ENCODE data around the gene PIGW.

The PIGW gene

GRCh38 chr17:36486204-36487194, 48.3 kb upstream of the PIGW start, which contains the start of gene ZNHIT3:
Gene ZNHIT3, plus strand, starts transcription at chr17:36486681. Its CDS starts 19 bp downstream, at chr17:36486700.
- Histone ChIP-seq H3K79me1 (ENCODE audit: low read depth, low read length) (peaks cover 9% of the 10 kb centered on the region), H3K23ac (ENCODE audit: low read depth, low read length, poor library complexity) (peak within 1 kb of the TSS; percentile 92), H2BK120ac (ENCODE audit: low read depth, low read length) (no peak within 1 kb of the TSS), H3K14ac (ENCODE audit: low read length) (peak within 1 kb of the TSS; percentile 31), H2BK12ac (ENCODE audit: low read length) (peak within 1 kb of the TSS; percentile 73), H2BK5ac (ENCODE audit: low read length) (peak within 1 kb of the TSS; percentile 83), H2AFZ (ENCODE audit: low read length) (peak within 1 kb of the TSS; percentile 86), H3K27me3 (ENCODE audit: control insufficient read depth in 3 of 3, insufficient read depth in 3 of 3, low read depth in 1 of 3, low read length in 3 of 3) (peaks cover 0 to 16% (median 13%) of the 10 kb centered on the region in 3 experiments), H3K18ac (ENCODE audit: low read length) (peak within 1 kb of the TSS; percentile 89), H3K4ac (ENCODE audit: low read length) (no peak within 1 kb of the TSS), H3K36me3 (replicated peaks in 1 of 2; ENCODE audit: control insufficient read depth in 2 of 2, insufficient read depth in 2 of 2, low read length in 2 of 2) (peaks cover 0 to 29% of the 10 kb centered on the region in 2 donors), H3K4me2 (ENCODE audit: insufficient read depth, low read length, poor library complexity, severe bottlenecking) (peak within 1 kb of the TSS; percentile 64), H3K4me3 (ENCODE audit: low read length in 2 of 2) (peak within 1 kb of the TSS; percentile 90 to 96), H2BK15ac (ENCODE audit: low read length) (peak within 1 kb of the TSS; percentile 8), H3K27ac (replicated peaks; ENCODE audit: low read length) (no peak within 1 kb of the TSS), H4K91ac (ENCODE audit: low read depth, low read length, poor library complexity) (no peak within 1 kb of the TSS), H3K4me1 (ENCODE audit: control insufficient read depth in 2 of 2, insufficient read depth in 1 of 2, low read depth in 1 of 2, low read length in 2 of 2) (peaks cover 8 to 13% of the 10 kb centered on the region in 2 donors), H3K9me3 (replicated peaks in 1 of 2; ENCODE audit: control insufficient read depth in 2 of 2, insufficient read depth in 1 of 2, low read depth in 1 of 2, low read length in 2 of 2) (peaks cover 0 to 5% of the 10 kb centered on the region in 2 donors), H2AK5ac (ENCODE audit: low read depth, low read length) (peak within 1 kb of the TSS; percentile 10), H4K8ac (ENCODE audit: low read depth, low read length) (no peak within 1 kb of the TSS), H3K9ac (ENCODE audit: low read depth, low read length, poor library complexity) (peak within 1 kb of the TSS; percentile 98)
- WGBS, 2 donors (ENCODE audit: extremely low coverage in 2 of 2, insufficient read length in 2 of 2, insufficient replicate concordance in 1 of 2), result no CpG with 5 or more reads among the region's 73 CpGs
- peak; percentile 89 for DNase-seq (ENCODE audit: low spot score)

GRCh38 chr17:36493956-36494355, 40.8 kb upstream of the PIGW start:
- H3K4me1 ChIP-seq (ENCODE audit: control insufficient read depth in 2 of 2, insufficient read depth in 1 of 2, low read depth in 1 of 2, low read length in 2 of 2), result peaks cover 13 to 23% of the 10 kb centered on the region in 2 donors
- H3K9me3 ChIP-seq (replicated peaks in 1 of 2; ENCODE audit: control insufficient read depth in 2 of 2, insufficient read depth in 1 of 2, low read depth in 1 of 2, low read length in 2 of 2), result no peaks in the 10 kb centered on the region
- no peak overlapping the region for H3K9ac ChIP-seq (ENCODE audit: low read depth, low read length, poor library complexity)
- no peak overlapping the region for H4K91ac ChIP-seq (ENCODE audit: low read depth, low read length, poor library complexity)
- H2AK5ac ChIP-seq (ENCODE audit: low read depth, low read length), result no peak overlapping the region
- peaks cover 27 to 91% of the 10 kb centered on the region in 2 donors for H3K36me3 ChIP-seq (replicated peaks in 1 of 2; ENCODE audit: control insufficient read depth in 2 of 2, insufficient read depth in 2 of 2, low read length in 2 of 2)
- H3K79me1 ChIP-seq (ENCODE audit: low read depth, low read length), result peaks cover 6% of the 10 kb centered on the region
- no peak overlapping the region for H2BK15ac ChIP-seq (ENCODE audit: low read length)
- no peak overlapping the region for H3K4me2 ChIP-seq (ENCODE audit: insufficient read depth, low read length, poor library complexity, severe bottlenecking)
- no peak overlapping the region for H2BK5ac ChIP-seq (ENCODE audit: low read length)
- H2BK12ac ChIP-seq (ENCODE audit: low read length), result no peak overlapping the region
- no peak overlapping the region for H3K18ac ChIP-seq (ENCODE audit: low read length)
- H3K4ac ChIP-seq (ENCODE audit: low read length), result no peak overlapping the region
- H3K27ac ChIP-seq (replicated peaks; ENCODE audit: low read length), result no peak overlapping the region
- H3K27me3 ChIP-seq (ENCODE audit: control insufficient read depth in 3 of 3, insufficient read depth in 3 of 3, low read depth in 1 of 3, low read length in 3 of 3), result no peaks in the 10 kb centered on the region
- H2BK120ac ChIP-seq (ENCODE audit: low read depth, low read length), result no peak overlapping the region
- H3K23ac ChIP-seq (ENCODE audit: low read depth, low read length, poor library complexity), result no peak overlapping the region
- no peak overlapping the region for H2AFZ ChIP-seq (ENCODE audit: low read length)
- no peak overlapping the region for H3K14ac ChIP-seq (ENCODE audit: low read length)
- no peak for DNase-seq (ENCODE audit: low spot score)
- no peak overlapping the region for H4K8ac ChIP-seq (ENCODE audit: low read depth, low read length)
- no CpG with 5 or more reads among the region's 1 CpG for WGBS, 2 donors (ENCODE audit: extremely low coverage in 2 of 2, insufficient read length in 2 of 2, insufficient replicate concordance in 1 of 2)
- no peak overlapping the region for H3K4me3 ChIP-seq (ENCODE audit: low read length in 2 of 2)

GRCh38 chr17:36494674-36495073, 40.1 kb upstream of the PIGW start:
- no peak overlapping the region for H3K23ac ChIP-seq (ENCODE audit: low read depth, low read length, poor library complexity)
- no peak overlapping the region for H3K18ac ChIP-seq (ENCODE audit: low read length)
- DNase-seq (ENCODE audit: low spot score), result no peak
- no peaks in the 10 kb centered on the region for H3K27me3 ChIP-seq (ENCODE audit: control insufficient read depth in 3 of 3, insufficient read depth in 3 of 3, low read depth in 1 of 3, low read length in 3 of 3)
- no peaks in the 10 kb centered on the region for H3K9me3 ChIP-seq (replicated peaks in 1 of 2; ENCODE audit: control insufficient read depth in 2 of 2, insufficient read depth in 1 of 2, low read depth in 1 of 2, low read length in 2 of 2)
- H2AFZ ChIP-seq (ENCODE audit: low read length), result no peak overlapping the region
- H2BK120ac ChIP-seq (ENCODE audit: low read depth, low read length), result no peak overlapping the region
- H2BK5ac ChIP-seq (ENCODE audit: low read length), result no peak overlapping the region
- H4K8ac ChIP-seq (ENCODE audit: low read depth, low read length), result no peak overlapping the region
- H3K4ac ChIP-seq (ENCODE audit: low read length), result no peak overlapping the region
- no peak overlapping the region for H3K4me2 ChIP-seq (ENCODE audit: insufficient read depth, low read length, poor library complexity, severe bottlenecking)
- H2BK12ac ChIP-seq (ENCODE audit: low read length), result no peak overlapping the region
- no peak overlapping the region for H3K14ac ChIP-seq (ENCODE audit: low read length)
- H3K27ac ChIP-seq (replicated peaks; ENCODE audit: low read length), result no peak overlapping the region
- no peak overlapping the region for H3K9ac ChIP-seq (ENCODE audit: low read depth, low read length, poor library complexity)
- no peak overlapping the region for H4K91ac ChIP-seq (ENCODE audit: low read depth, low read length, poor library complexity)
- no peak overlapping the region for H2AK5ac ChIP-seq (ENCODE audit: low read depth, low read length)
- H3K36me3 ChIP-seq (replicated peaks in 1 of 2; ENCODE audit: control insufficient read depth in 2 of 2, insufficient read depth in 2 of 2, low read length in 2 of 2), result peaks cover 28 to 89% of the 10 kb centered on the region in 2 donors
- H3K79me1 ChIP-seq (ENCODE audit: low read depth, low read length), result peaks cover 6% of the 10 kb centered on the region
- no CpG with 5 or more reads among the region's 5 CpGs for WGBS, 2 donors (ENCODE audit: extremely low coverage in 2 of 2, insufficient read length in 2 of 2, insufficient replicate concordance in 1 of 2)
- no peak overlapping the region for H3K4me3 ChIP-seq (ENCODE audit: low read length in 2 of 2)
- H3K4me1 ChIP-seq (ENCODE audit: control insufficient read depth in 2 of 2, insufficient read depth in 1 of 2, low read depth in 1 of 2, low read length in 2 of 2), result peaks cover 13 to 23% of the 10 kb centered on the region in 2 donors
- no peak overlapping the region for H2BK15ac ChIP-seq (ENCODE audit: low read length)

GRCh38 chr17:36495076-36495578, 39.7 kb upstream of the PIGW start:
- H3K9ac ChIP-seq (ENCODE audit: low read depth, low read length, poor library complexity), result no peak overlapping the region
- H3K27me3 ChIP-seq (ENCODE audit: control insufficient read depth in 3 of 3, insufficient read depth in 3 of 3, low read depth in 1 of 3, low read length in 3 of 3), result no peaks in the 10 kb centered on the region
- no peak overlapping the region for H2AK5ac ChIP-seq (ENCODE audit: low read depth, low read length)
- H3K4me2 ChIP-seq (ENCODE audit: insufficient read depth, low read length, poor library complexity, severe bottlenecking), result no peak overlapping the region
- DNase-seq (ENCODE audit: low spot score), result peak; percentile 8
- H3K14ac ChIP-seq (ENCODE audit: low read length), result no peak overlapping the region
- H2BK120ac ChIP-seq (ENCODE audit: low read depth, low read length), result no peak overlapping the region
- H3K18ac ChIP-seq (ENCODE audit: low read length), result no peak overlapping the region
- no peak overlapping the region for H4K8ac ChIP-seq (ENCODE audit: low read depth, low read length)
- H2BK15ac ChIP-seq (ENCODE audit: low read length), result no peak overlapping the region
- no peak overlapping the region for H2BK12ac ChIP-seq (ENCODE audit: low read length)
- peaks cover 28 to 87% of the 10 kb centered on the region in 2 donors for H3K36me3 ChIP-seq (replicated peaks in 1 of 2; ENCODE audit: control insufficient read depth in 2 of 2, insufficient read depth in 2 of 2, low read length in 2 of 2)
- peak overlapping the region; percentile 14 for H3K27ac ChIP-seq (replicated peaks; ENCODE audit: low read length)
- H4K91ac ChIP-seq (ENCODE audit: low read depth, low read length, poor library complexity), result no peak overlapping the region
- no peak overlapping the region for H2BK5ac ChIP-seq (ENCODE audit: low read length)
- H3K4me3 ChIP-seq (ENCODE audit: low read length in 2 of 2), result no peak overlapping the region
- peaks cover 13 to 23% of the 10 kb centered on the region in 2 donors for H3K4me1 ChIP-seq (ENCODE audit: control insufficient read depth in 2 of 2, insufficient read depth in 1 of 2, low read depth in 1 of 2, low read length in 2 of 2)
- H3K4ac ChIP-seq (ENCODE audit: low read length), result no peak overlapping the region
- H3K79me1 ChIP-seq (ENCODE audit: low read depth, low read length), result peaks cover 6% of the 10 kb centered on the region
- no peaks in the 10 kb centered on the region for H3K9me3 ChIP-seq (replicated peaks in 1 of 2; ENCODE audit: control insufficient read depth in 2 of 2, insufficient read depth in 1 of 2, low read depth in 1 of 2, low read length in 2 of 2)
- H2AFZ ChIP-seq (ENCODE audit: low read length), result no peak overlapping the region
- no peak overlapping the region for H3K23ac ChIP-seq (ENCODE audit: low read depth, low read length, poor library complexity)
- no CpG with 5 or more reads among the region's 3 CpGs for WGBS, 2 donors (ENCODE audit: extremely low coverage in 2 of 2, insufficient read length in 2 of 2, insufficient replicate concordance in 1 of 2)
